Lung (tissue), 12 donors: ENCODE measurements around the gene GRIN2A. TPM values are rescaled to one million over a fixed set of nuclear protein-coding genes. Genes with fewer than 3 reads are reported as not detected.

ENCODE experiments used
- ATAC-seq: fragments of 200-7000 bp; cut with Tn5 transposase; one replicate; pipeline ENCODE4 v1.9.1; 2020; ENCODE audit warnings: moderate number of reproducible peaks; ENCODE audit not compliant: insufficient read depth, low FRiP score
- DNase-seq, 3 donors: peaks; one replicate each; pipeline ENCODE4 v3.0.0-alpha.2; 2013 to 2017
- H3K27ac ChIP-seq, 2 donors: one replicate each; pipeline ENCODE4 v1.5.1; 2013; ENCODE audit warnings: mild to moderate bottlenecking in 2 of 2, moderate library complexity in 2 of 2, control low read depth in 1 of 2, inconsistent platforms in 1 of 2, low read depth in 1 of 2, low read length in 1 of 2
- H3K27me3 ChIP-seq, 3 donors: one replicate each; pipeline ENCODE4 v1.5.1; 2013; ENCODE audit warnings: low read length in 2 of 3; ENCODE audit not compliant: control insufficient read depth in 3 of 3, insufficient read depth in 3 of 3
- H3K36me3 ChIP-seq, 4 donors: one replicate each; pipeline ENCODE4 v1.5.1; 2013; ENCODE audit warnings: low read length in 4 of 4, mild to moderate bottlenecking in 1 of 4, moderate library complexity in 1 of 4; ENCODE audit not compliant: control insufficient read depth in 4 of 4, insufficient read depth in 4 of 4
- H3K4me1 ChIP-seq, 5 donors: one replicate each; pipeline ENCODE4 v1.5.1; 2013; ENCODE audit warnings: low read length in 5 of 5, mild to moderate bottlenecking in 2 of 5, moderate library complexity in 1 of 5; ENCODE audit not compliant: control insufficient read depth in 5 of 5, insufficient read depth in 5 of 5
- H3K4me3 ChIP-seq: one replicate; pipeline ENCODE4 v1.5.1; 2013; ENCODE audit warnings: mild to moderate bottlenecking, control low read depth, moderate library complexity
- H3K9ac ChIP-seq, 2 donors: one replicate each; pipeline ENCODE4 v1.5.1; 2013; ENCODE audit warnings: low read length in 2 of 2, control low read depth in 1 of 2; ENCODE audit not compliant: insufficient read depth in 1 of 2
- H3K9me3 ChIP-seq, 4 donors: one replicate each; pipeline ENCODE4 v1.5.1; 2013; ENCODE audit warnings: low read length in 3 of 4, mild to moderate bottlenecking in 1 of 4, moderate library complexity in 1 of 4; ENCODE audit not compliant: control insufficient read depth in 4 of 4, insufficient read depth in 3 of 4
- WGBS, 2 donors: extraction: QIAGEN DNeasy Blood & Tissue Kit; methylation state at CpG; one replicate each; pipeline ENCODE4 v1.1.7; 2013; 5-methylcytosine and 5-hydroxymethylcytosine counted together
- polyA plus RNA-seq, 2 donors: library from polyadenylated mRNA; stranded (reverse); fragments of 200-250 nt; gene quantifications; one replicate each; pipeline ENCODE4 v1.2.1, GENCODE V29; 2013
- total RNA-seq, 2 donors: library from RNA; depleted of rRNA in 1 of 2; stranded (reverse); fragments of >200 nt in 1 of 2; gene quantifications; one replicate each; pipeline ENCODE4 v1.2.1, GENCODE V29; 2014 to 2021
- TF ChIP-seq, protein P1 (sequence below): IDR thresholded peaks from 2 replicates; pipeline ENCODE4 v1.5.1; 2012; ENCODE audit warnings: mild to moderate bottlenecking; ENCODE audit errors: control extremely low read depth, extremely low read depth
- donor health status: control.
- donor health status: control.
- donor health status: Bipolar disorder and iron deficiency.
- donor health status: healthy.
- donor health status: DM: yes; HTN: yes; CAD: no.

The GRIN2A gene
- total and polyA plus RNA-seq, 4 donors = 0.02 to 0.37 (median 0.10) TPM

DNA sequence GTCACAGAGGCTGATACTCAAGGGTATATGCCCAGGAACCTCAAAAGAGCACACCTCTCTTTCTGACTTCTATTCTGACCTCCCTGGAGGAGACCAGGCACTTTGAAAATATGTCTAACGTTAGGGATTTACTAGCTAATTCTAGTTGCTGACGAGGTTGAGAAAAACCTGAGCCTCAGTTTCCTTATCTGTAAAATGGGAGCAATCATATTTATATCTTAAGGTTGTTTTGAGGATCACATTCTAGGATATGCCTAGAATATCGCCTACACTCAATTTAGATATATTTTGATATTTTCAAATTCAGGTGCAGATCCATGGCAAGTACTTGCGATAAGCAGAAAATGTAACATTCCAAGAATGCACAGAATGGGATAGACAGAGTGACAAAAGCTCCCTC, 425.8 kb downstream of the GRIN2A start:
- DNase-seq = no peak

DNA sequence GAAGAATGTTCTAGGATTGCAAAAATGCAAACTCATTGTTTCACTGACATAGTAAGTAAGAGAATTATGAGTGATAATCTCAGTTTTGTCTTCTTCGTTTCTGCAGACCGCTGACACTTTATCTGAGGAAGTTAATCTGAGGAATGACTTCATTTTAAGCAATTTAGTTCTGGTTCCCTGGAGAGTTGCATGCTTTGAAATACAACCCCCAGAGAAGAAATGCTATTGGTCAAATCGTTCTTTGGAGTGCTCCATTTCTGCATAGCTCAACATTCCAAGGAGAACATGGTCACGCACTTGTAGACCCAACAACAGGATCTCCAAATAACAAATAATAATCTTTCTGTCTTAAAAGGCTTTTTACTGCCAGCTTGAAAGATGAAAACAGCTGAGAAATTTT, 427.1 kb downstream of the GRIN2A start:
- H3K9ac ChIP-seq = no peak overlapping the region
- ATAC-seq (no peak), DNase-seq (no peak)
- TF ChIP-seq, protein P1, sequence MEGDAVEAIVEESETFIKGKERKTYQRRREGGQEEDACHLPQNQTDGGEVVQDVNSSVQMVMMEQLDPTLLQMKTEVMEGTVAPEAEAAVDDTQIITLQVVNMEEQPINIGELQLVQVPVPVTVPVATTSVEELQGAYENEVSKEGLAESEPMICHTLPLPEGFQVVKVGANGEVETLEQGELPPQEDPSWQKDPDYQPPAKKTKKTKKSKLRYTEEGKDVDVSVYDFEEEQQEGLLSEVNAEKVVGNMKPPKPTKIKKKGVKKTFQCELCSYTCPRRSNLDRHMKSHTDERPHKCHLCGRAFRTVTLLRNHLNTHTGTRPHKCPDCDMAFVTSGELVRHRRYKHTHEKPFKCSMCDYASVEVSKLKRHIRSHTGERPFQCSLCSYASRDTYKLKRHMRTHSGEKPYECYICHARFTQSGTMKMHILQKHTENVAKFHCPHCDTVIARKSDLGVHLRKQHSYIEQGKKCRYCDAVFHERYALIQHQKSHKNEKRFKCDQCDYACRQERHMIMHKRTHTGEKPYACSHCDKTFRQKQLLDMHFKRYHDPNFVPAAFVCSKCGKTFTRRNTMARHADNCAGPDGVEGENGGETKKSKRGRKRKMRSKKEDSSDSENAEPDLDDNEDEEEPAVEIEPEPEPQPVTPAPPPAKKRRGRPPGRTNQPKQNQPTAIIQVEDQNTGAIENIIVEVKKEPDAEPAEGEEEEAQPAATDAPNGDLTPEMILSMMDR = no peak
- H3K36me3 ChIP-seq = no peaks in the 10 kb centered on the region
- H3K4me1 ChIP-seq = no peaks in the 10 kb centered on the region
- no peaks in the 10 kb centered on the region for H3K27me3 ChIP-seq
- no peak overlapping the region for H3K4me3 ChIP-seq
- no peak overlapping the region for H3K27ac ChIP-seq
- 49 to 58% methylated on average over 4 of the region's 4 CpGs for WGBS, 2 donors
- H3K9me3 ChIP-seq = no peaks in the 10 kb centered on the region

More for the DNA sequence above, 425.8 kb downstream of the GRIN2A start:
- Histone ChIP-seq H3K9me3 (no peaks in the 10 kb centered on the region), H3K36me3 (no peaks in the 10 kb centered on the region), H3K4me1 (no peaks in the 10 kb centered on the region), H3K27ac (no peak overlapping the region), H3K27me3 (no peaks in the 10 kb centered on the region), H3K9ac (no peak overlapping the region), H3K4me3 (no peak overlapping the region)
- TF ChIP-seq, protein P1 = no peak
- WGBS, 2 donors = 87 to 92% methylated on average over 4 of the region's 4 CpGs
- no peak for ATAC-seq

DNA sequence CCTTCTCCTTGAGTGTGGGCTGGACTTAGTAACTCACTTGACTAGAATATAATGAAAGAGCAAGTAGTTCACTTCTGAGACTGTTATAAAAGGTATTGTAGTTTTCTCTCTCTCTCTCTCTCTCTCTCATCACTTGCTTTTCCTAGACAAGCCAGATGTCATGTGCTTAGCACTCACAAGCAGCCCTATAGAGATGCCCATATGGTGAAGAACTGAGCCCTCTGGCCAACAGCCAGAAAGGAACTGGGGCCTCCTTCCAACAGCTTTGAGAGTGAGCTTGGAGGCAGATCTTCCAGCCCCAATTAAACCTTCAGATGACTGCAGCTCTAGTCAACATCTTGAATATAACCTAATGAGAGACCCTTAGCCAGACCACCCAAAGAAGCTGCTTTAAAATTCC, 440.5 kb downstream of the GRIN2A start:
- DNase-seq (no peak), ATAC-seq (no peak)
- TF ChIP-seq, protein P1 = no peak
- no peak overlapping the region for H3K27ac ChIP-seq
- no peaks in the 10 kb centered on the region for H3K9me3 ChIP-seq
- H3K36me3 ChIP-seq = no peaks in the 10 kb centered on the region
- H3K4me1 ChIP-seq = no peaks in the 10 kb centered on the region
- H3K9ac ChIP-seq = no peak overlapping the region
- H3K4me3 ChIP-seq = no peak overlapping the region
- H3K27me3 ChIP-seq = no peaks in the 10 kb centered on the region

DNA sequence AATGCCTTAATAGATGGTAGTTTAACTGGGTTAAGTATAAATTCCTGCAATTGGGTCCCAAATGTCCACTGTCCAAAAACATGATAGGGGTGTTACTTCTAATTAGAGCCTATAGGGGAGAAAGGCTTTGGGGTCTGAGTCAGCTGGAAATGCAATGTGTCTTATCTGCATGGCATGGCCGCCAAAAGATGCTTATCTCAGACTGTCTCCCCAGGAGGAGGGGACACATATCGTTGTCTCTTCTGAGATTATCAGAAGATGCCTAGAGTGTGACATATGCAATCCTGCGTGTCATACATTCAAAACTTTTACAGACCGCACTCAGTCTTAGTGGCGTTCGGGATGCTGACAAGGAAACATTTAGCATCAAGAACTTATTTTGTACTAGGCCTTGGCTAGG, 442.9 kb downstream of the GRIN2A start:
- Histone ChIP-seq H3K9ac (no peak overlapping the region), H3K9me3 (no peaks in the 10 kb centered on the region), H3K4me1 (no peaks in the 10 kb centered on the region), H3K4me3 (no peak overlapping the region), H3K27ac (no peak overlapping the region), H3K27me3 (no peaks in the 10 kb centered on the region), H3K36me3 (no peaks in the 10 kb centered on the region)
- no peak for DNase-seq
- TF ChIP-seq, protein P1 = no peak
- ATAC-seq = no peak
- 82 to 84% methylated on average over 6 of the region's 6 CpGs for WGBS, 2 donors
